Mesendoderm (in vitro differentiated cells): ENCODE measurements around the gene RESP18.

Experiments
- DNase-seq: peaks from one replicate; pipeline ENCODE4 v3.0.0; 2013
- H2AK5ac ChIP-seq: 2 replicates; pipeline ENCODE4 v1.6.1; 2013; ENCODE audit warnings: low read length, inconsistent platforms
- H2BK120ac ChIP-seq: 2 replicates; pipeline ENCODE4 v1.6.1; 2013; ENCODE audit warnings: low read depth, mild to moderate bottlenecking, low read length, moderate library complexity, mixed read lengths
- H2BK15ac ChIP-seq: replicated peaks from 2 replicates; pipeline ENCODE4 v1.6.1; 2013; ENCODE audit warnings: low read depth, mild to moderate bottlenecking, moderate library complexity
- H2BK5ac ChIP-seq: 2 replicates; pipeline ENCODE4 v1.6.1; 2013; ENCODE audit warnings: low read length, inconsistent platforms
- H3K18ac ChIP-seq: 2 replicates; pipeline ENCODE4 v1.6.1; 2013; ENCODE audit warnings: mild to moderate bottlenecking, low read length, mixed read lengths
- H3K23ac ChIP-seq: one replicate; pipeline ENCODE4 v1.6.1; 2013; ENCODE audit warnings: low read length
- H3K27ac ChIP-seq: 2 replicates; pipeline ENCODE4 v1.5.1; 2013; ENCODE audit warnings: low read depth, mild to moderate bottlenecking, inconsistent platforms, low read length, moderate library complexity
- H3K27me3 ChIP-seq: 2 replicates; pipeline ENCODE4 v1.6.1; 2013; ENCODE audit warnings: low read length, control low read depth, mild to moderate bottlenecking, inconsistent platforms; ENCODE audit not compliant: insufficient read depth, poor library complexity
- H3K36me3 ChIP-seq: 2 replicates; pipeline ENCODE4 v1.6.1; 2013; ENCODE audit warnings: low read length, inconsistent platforms; ENCODE audit not compliant: control insufficient read depth, insufficient read depth
- H3K4ac ChIP-seq: one replicate; pipeline ENCODE4 v1.6.1; 2013; ENCODE audit warnings: low read depth, mild to moderate bottlenecking, low read length, moderate library complexity
- H3K4me1 ChIP-seq: 2 replicates; pipeline ENCODE4 v1.6.1; 2013; ENCODE audit warnings: low read depth, low read length, inconsistent platforms; ENCODE audit not compliant: control insufficient read depth
- H3K4me2 ChIP-seq: 2 replicates; pipeline ENCODE4 v1.6.1; 2013; ENCODE audit warnings: low read length
- H3K4me3 ChIP-seq: 2 replicates; pipeline ENCODE4 v1.5.1; 2013; ENCODE audit warnings: mild to moderate bottlenecking, low read length
- H3K56ac ChIP-seq: one replicate; pipeline ENCODE4 v1.6.1; 2013; ENCODE audit warnings: low read length
- H3K79me1 ChIP-seq: 2 replicates; pipeline ENCODE4 v1.6.1; 2013; ENCODE audit warnings: low read length, inconsistent platforms
- H3K79me2 ChIP-seq: 2 replicates; pipeline ENCODE4 v1.6.1; 2013; ENCODE audit warnings: mild to moderate bottlenecking, low read length; ENCODE audit not compliant: control insufficient read depth, insufficient read depth
- H3K9ac ChIP-seq: 2 replicates; pipeline ENCODE4 v1.6.1; 2013; ENCODE audit warnings: low read length, inconsistent platforms
- H4K5ac ChIP-seq: one replicate; pipeline ENCODE4 v1.6.1; 2013; ENCODE audit warnings: low read length
- H4K8ac ChIP-seq: one replicate; pipeline ENCODE4 v1.6.1; 2013; ENCODE audit warnings: low read depth, mild to moderate bottlenecking, control low read depth, low read length, moderate library complexity
- WGBS: extraction: QIAGEN DNeasy Blood & Tissue Kit; methylation state at CpG from one replicate; pipeline ENCODE4 v1.1.7; 2013; ENCODE audit warnings: low lambda C conversion rate, missing lambda C conversion rate; ENCODE audit not compliant: insufficient coverage; ENCODE audit errors: extremely low coverage; 5-methylcytosine and 5-hydroxymethylcytosine counted together

The RESP18 gene

GRCh38 chr2:219292616-219293015, 39.9 kb downstream of the RESP18 start:
- no peak overlapping the region for H3K9ac ChIP-seq
- no peak overlapping the region for H4K8ac ChIP-seq
- no peak overlapping the region for H2BK15ac ChIP-seq
- no CpG with 5 or more reads among the region's 9 CpGs for WGBS
- no peaks in the 10 kb centered on the region for H3K27me3 ChIP-seq
- H4K5ac ChIP-seq: no peak overlapping the region
- H3K4ac ChIP-seq: no peak overlapping the region
- no peaks in the 10 kb centered on the region for H3K4me1 ChIP-seq
- no peak overlapping the region for H2AK5ac ChIP-seq
- H3K27ac ChIP-seq: no peak overlapping the region
- no peak overlapping the region for H3K23ac ChIP-seq
- no peak for DNase-seq
- no peak overlapping the region for H2BK120ac ChIP-seq
- H3K4me3 ChIP-seq: no peak overlapping the region
- H2BK5ac ChIP-seq: no peak overlapping the region
- no peak overlapping the region for H3K18ac ChIP-seq
- no peaks in the 10 kb centered on the region for H3K36me3 ChIP-seq
- no peaks in the 10 kb centered on the region for H3K79me1 ChIP-seq
- H3K79me2 ChIP-seq: no peaks in the 10 kb centered on the region
- H3K4me2 ChIP-seq: no peak overlapping the region
- no peak overlapping the region for H3K56ac ChIP-seq

GRCh38 chr2:219291910-219292490, 40.5 kb downstream of the RESP18 start:
- Histone ChIP-seq H3K79me2 (no peaks in the 10 kb centered on the region), H3K4me2 (no peak overlapping the region), H3K23ac (no peak overlapping the region), H3K27ac (no peak overlapping the region), H2AK5ac (no peak overlapping the region), H3K79me1 (no peaks in the 10 kb centered on the region), H3K18ac (no peak overlapping the region), H4K5ac (no peak overlapping the region), H3K4me3 (no peak overlapping the region), H2BK15ac (no peak overlapping the region), H3K9ac (no peak overlapping the region), H2BK120ac (no peak overlapping the region), H4K8ac (no peak overlapping the region), H3K4ac (no peak overlapping the region), H3K27me3 (no peaks in the 10 kb centered on the region), H3K4me1 (no peaks in the 10 kb centered on the region), H3K36me3 (no peaks in the 10 kb centered on the region), H2BK5ac (no peak overlapping the region), H3K56ac (no peak overlapping the region)
- DNase-seq: no peak
- WGBS: no CpG with 5 or more reads among the region's 4 CpGs

GRCh38 chr2:219291394-219291793, 41.1 kb downstream of the RESP18 start:
- no peak overlapping the region for H2BK5ac ChIP-seq
- no peak overlapping the region for H2AK5ac ChIP-seq
- DNase-seq: no peak
- H3K18ac ChIP-seq: no peak overlapping the region
- no peak overlapping the region for H3K4me2 ChIP-seq
- no peak overlapping the region for H3K4me3 ChIP-seq
- no peaks in the 10 kb centered on the region for H3K79me1 ChIP-seq
- no peak overlapping the region for H4K8ac ChIP-seq
- no peak overlapping the region for H3K9ac ChIP-seq
- WGBS: no CpG with 5 or more reads among the region's 7 CpGs
- no peak overlapping the region for H4K5ac ChIP-seq
- H3K27ac ChIP-seq: no peak overlapping the region
- no peak overlapping the region for H2BK120ac ChIP-seq
- no peaks in the 10 kb centered on the region for H3K36me3 ChIP-seq
- no peaks in the 10 kb centered on the region for H3K79me2 ChIP-seq
- H3K4me1 ChIP-seq: no peaks in the 10 kb centered on the region
- no peak overlapping the region for H3K23ac ChIP-seq
- no peak overlapping the region for H3K4ac ChIP-seq
- no peak overlapping the region for H2BK15ac ChIP-seq
- H3K27me3 ChIP-seq: no peaks in the 10 kb centered on the region
- no peak overlapping the region for H3K56ac ChIP-seq

- no peaks in the 10 kb centered on the region for H3K36me3 ChIP-seq
- H2BK5ac ChIP-seq: no peak overlapping the region
- no peak overlapping the region for H3K4ac ChIP-seq
- H2BK120ac ChIP-seq: no peak overlapping the region
- no peaks in the 10 kb centered on the region for H3K27me3 ChIP-seq
- WGBS: no CpG with 5 or more reads among the region's 16 CpGs
- no peak overlapping the region for H3K18ac ChIP-seq
- no peak overlapping the region for H2BK15ac ChIP-seq
- H3K4me1 ChIP-seq: peaks cover 2% of the 10 kb centered on the region
- H3K27ac ChIP-seq: no peak overlapping the region
- H3K4me3 ChIP-seq: no peak overlapping the region
- no peak overlapping the region for H3K56ac ChIP-seq
- H3K9ac ChIP-seq: no peak overlapping the region
- H2AK5ac ChIP-seq: no peak overlapping the region
- no peak for DNase-seq
- H3K79me2 ChIP-seq: no peaks in the 10 kb centered on the region
- no peaks in the 10 kb centered on the region for H3K79me1 ChIP-seq
- H4K5ac ChIP-seq: no peak overlapping the region
- H4K8ac ChIP-seq: no peak overlapping the region
- no peak overlapping the region for H3K4me2 ChIP-seq
- no peak overlapping the region for H3K23ac ChIP-seq
Observed at GRCh38 chr2:219290381-219291171, 42.0 kb downstream of the RESP18 start.

- Histone ChIP-seq H3K4ac (no peak overlapping the region), H3K18ac (no peak overlapping the region), H3K9ac (no peak overlapping the region), H2BK15ac (no peak overlapping the region), H3K79me1 (no peaks in the 10 kb centered on the region), H2BK5ac (no peak overlapping the region), H3K4me3 (no peak overlapping the region), H3K23ac (no peak overlapping the region), H3K56ac (no peak overlapping the region), H4K8ac (no peak overlapping the region), H3K79me2 (no peaks in the 10 kb centered on the region), H3K4me1 (peaks cover 2% of the 10 kb centered on the region), H4K5ac (no peak overlapping the region), H2AK5ac (no peak overlapping the region), H3K27ac (no peak overlapping the region), H3K27me3 (no peaks in the 10 kb centered on the region), H2BK120ac (no peak overlapping the region), H3K4me2 (no peak overlapping the region), H3K36me3 (no peaks in the 10 kb centered on the region)
- WGBS: no CpG with 5 or more reads among the region's 16 CpGs
- no peak for DNase-seq
Observed at GRCh38 chr2:219289537-219290361, 42.8 kb downstream of the RESP18 start.
